ENCODE results near the gene ELFN1.

ELFN1 gene

GRCh38 chr7:1661461-1661860, 8.6 kb upstream of the ELFN1 start:
- Histone ChIP-seq H3K36me3 (no peaks in the 10 kb centered on the region), H3K9me3 (no peaks in the 10 kb centered on the region)

GRCh38 chr7:1662101-1662500, 8.0 kb upstream of the ELFN1 start:
- no peaks in the 10 kb centered on the region for H3K36me3 ChIP-seq
- no peak overlapping the region for H3K4me3 ChIP-seq (ENCODE audit: low read depth in 1 of 2, low read length in 1 of 2)

More at GRCh38 chr7:1661461-1661860, 8.6 kb upstream of the ELFN1 start:
- no peak overlapping the region for H3K4me3 ChIP-seq (ENCODE audit: low read depth in 1 of 2, low read length in 1 of 2)
- TF ChIP-seq CTCF (IDR thresholded peaks at IDR 0.05): no peak
- peaks cover 0 to 17% of the 10 kb centered on the region in 2 experiments for H3K4me1 ChIP-seq (ENCODE audit: control insufficient read depth in 1 of 2, insufficient read depth in 1 of 2, low read depth in 1 of 2, low read length in 1 of 2)
- peaks cover 90% of the 10 kb centered on the region for H3K27me3 ChIP-seq
- no peak overlapping the region for H3K27ac ChIP-seq

GRCh38 chr7:1662767-1663166, 7.3 kb upstream of the ELFN1 start:
- H3K4me3 ChIP-seq (ENCODE audit: low read depth in 1 of 2, low read length in 1 of 2): no peak overlapping the region

More at GRCh38 chr7:1662101-1662500, 8.0 kb upstream of the ELFN1 start:
- H3K27me3 ChIP-seq: peaks cover 90% of the 10 kb centered on the region
- H3K27ac ChIP-seq: no peak overlapping the region
- H3K4me1 ChIP-seq (ENCODE audit: control insufficient read depth in 1 of 2, insufficient read depth in 1 of 2, low read depth in 1 of 2, low read length in 1 of 2): peaks cover 0 to 23% of the 10 kb centered on the region in 2 experiments
- no peak for TF ChIP-seq CTCF (IDR thresholded peaks at IDR 0.05)
- H3K9me3 ChIP-seq: no peaks in the 10 kb centered on the region

GRCh38 chr7:1663223-1663622, 6.9 kb upstream of the ELFN1 start:
- Histone ChIP-seq H3K9me3 (no peaks in the 10 kb centered on the region), H3K27me3 (peaks cover 96% of the 10 kb centered on the region), H3K27ac (no peak overlapping the region), H3K4me3 (ENCODE audit: low read depth in 1 of 2, low read length in 1 of 2) (no peak overlapping the region), H3K36me3 (no peaks in the 10 kb centered on the region), H3K4me1 (ENCODE audit: control insufficient read depth in 1 of 2, insufficient read depth in 1 of 2, low read depth in 1 of 2, low read length in 1 of 2) (peaks cover 3 to 31% of the 10 kb centered on the region in 2 experiments)
- no peak for TF ChIP-seq CTCF (IDR thresholded peaks at IDR 0.05)

More at GRCh38 chr7:1662767-1663166, 7.3 kb upstream of the ELFN1 start:
- no peaks in the 10 kb centered on the region for H3K36me3 ChIP-seq
- H3K9me3 ChIP-seq: no peaks in the 10 kb centered on the region
- peaks cover 91% of the 10 kb centered on the region for H3K27me3 ChIP-seq
- no peak overlapping the region for H3K27ac ChIP-seq
- peaks cover 3 to 30% of the 10 kb centered on the region in 2 experiments for H3K4me1 ChIP-seq (ENCODE audit: control insufficient read depth in 1 of 2, insufficient read depth in 1 of 2, low read depth in 1 of 2, low read length in 1 of 2)
- no peak for TF ChIP-seq CTCF (IDR thresholded peaks at IDR 0.05)

GRCh38 chr7:1663857-1664651, 6.0 kb upstream of the ELFN1 start:
- H3K27me3 ChIP-seq: peaks cover 100% of the 10 kb centered on the region
- TF ChIP-seq CTCF (IDR thresholded peaks at IDR 0.05): no peak
- no peak overlapping the region for H3K27ac ChIP-seq
- no peaks in the 10 kb centered on the region for H3K9me3 ChIP-seq
- H3K4me1 ChIP-seq (ENCODE audit: control insufficient read depth in 1 of 2, insufficient read depth in 1 of 2, low read depth in 1 of 2, low read length in 1 of 2): peaks cover 3 to 31% of the 10 kb centered on the region in 2 experiments
- no peaks in the 10 kb centered on the region for H3K36me3 ChIP-seq
- no peak overlapping the region for H3K4me3 ChIP-seq (ENCODE audit: low read depth in 1 of 2, low read length in 1 of 2)

All from neutrophil (primary cell).